Heart left ventricle (tissue), 13 donors: ENCODE measurements around the gene FA2H.

Source experiments
- CTCF ChIP-seq, 12 donors: fragments of 200-600 bp; sonication (generic) in 4 of 12; IDR thresholded peaks; one replicate each; pipeline versions ENCODE4 v1.5.0 to v1.8.0; 2018 to 2022; ENCODE audit warnings: antibody characterized with exemption in 12 of 12, mild to moderate bottlenecking in 5 of 12
- POLR2A ChIP-seq, 2 donors: fragments of 450-650 bp; IDR thresholded peaks; one replicate each; pipeline ENCODE4 v1.6.1; 2017; ENCODE audit warnings: antibody characterized with exemption in 2 of 2, mild to moderate bottlenecking in 2 of 2, moderate library complexity in 2 of 2
- donor health status: ischemic (EF 13 %, LVEDD 7.1; RV severe dilation, severe dysfunction).
- donor health status: DM: no; HTN: yes; CAD: no.
- donor health status: DM: no; HTN: no; CAD: no.
- donor health status: ischemic (EF 25% LVEDD 6.9; RV normal size, moderate dysfunction).
- donor health status: ischemic (EF 25% LVEDD 5.7; RV mildly dilated, moderate dysfunction).
- donor health status: ischemic (EF 35%, LVEDD 5.7; RV mildly dilated, moderate dysfunction).
- donor health status: nonischemic (EF 11% LVEDD 7.7; RV severe dilation, severe dysfunction).
- donor health status: DM: yes; HTN: yes; CAD: no.
- donor health status: PGD.
- donor health status: ischemic (EF 29% LVEDD 5.4; RV normal size, mild dysfunction).
- donor health status: nonischemic (EF 23%, LVEDD 6.1; RV moderate dilation, normal function).

- no peak for TF ChIP-seq CTCF (IDR thresholded peaks at IDR 0.05)
- no peak for TF ChIP-seq POLR2A (IDR thresholded peaks at IDR 0.05)
These were observed 15.8 kb downstream of the FA2H start for GRCh38 chr16:74758801-74759200.
